Erythroblast (primary cell): ENCODE results near the gene CTRB1.
"Not testable (repeated sequence)": the region's sequence is repeated elsewhere in the genome, so short reads cannot be mapped to it uniquely, and the experiment has no call there.

Experiments
- DNase-seq, 2 experiments: peaks; one replicate each; lab custom pipeline; 2025; lab: John Stamatoyannopoulos, UW
- GATA1 ChIP-seq: IDR thresholded peaks from 2 replicates; pipeline ENCODE4 v1.6.1; 2011; ENCODE audit warnings: low read depth, mild to moderate bottlenecking, control low read depth, low read length, moderate library complexity
- POLR2A ChIP-seq: IDR thresholded peaks from 2 replicates; pipeline ENCODE4 v1.6.1; 2011; ENCODE audit warnings: mild to moderate bottlenecking, low read length

CTRB1 gene

GRCh38 chr16:75267631-75268264, 49.0 kb downstream of the CTRB1 start:
- no peak for DNase-seq
- TF ChIP-seq GATA1 (no peak), POLR2A (no peak)

DNA sequence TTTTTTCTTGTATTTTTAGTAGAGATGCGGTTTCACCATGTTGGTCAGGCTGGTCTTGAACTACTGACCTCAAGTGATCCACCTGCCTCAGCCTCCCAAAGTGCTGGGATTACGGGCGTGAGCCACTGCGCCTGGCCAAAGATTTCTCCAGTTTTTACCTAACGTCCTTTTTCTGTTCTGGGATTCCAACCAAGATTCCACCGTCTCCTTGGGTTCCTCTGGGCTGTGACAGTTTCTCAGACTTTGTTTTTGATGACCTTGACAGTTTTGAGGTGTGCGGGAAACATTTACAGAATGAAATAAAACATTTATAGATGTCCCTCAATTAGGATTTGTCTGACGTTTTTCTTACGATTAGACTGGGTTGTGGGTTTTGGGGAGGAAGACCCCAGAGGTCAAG, 50.6 kb downstream of the CTRB1 start:
- not testable (repeated sequence) for DNase-seq

GRCh38 chr16:75271441-75272096, 52.8 kb downstream of the CTRB1 start:
- TF ChIP-seq GATA1 (no peak), POLR2A (no peak)
- DNase-seq = no peak

GRCh38 chr16:75272097-75272551, 53.3 kb downstream of the CTRB1 start:
- no peak for DNase-seq
- no peak for TF ChIP-seq POLR2A
- no peak for TF ChIP-seq GATA1

DNA sequence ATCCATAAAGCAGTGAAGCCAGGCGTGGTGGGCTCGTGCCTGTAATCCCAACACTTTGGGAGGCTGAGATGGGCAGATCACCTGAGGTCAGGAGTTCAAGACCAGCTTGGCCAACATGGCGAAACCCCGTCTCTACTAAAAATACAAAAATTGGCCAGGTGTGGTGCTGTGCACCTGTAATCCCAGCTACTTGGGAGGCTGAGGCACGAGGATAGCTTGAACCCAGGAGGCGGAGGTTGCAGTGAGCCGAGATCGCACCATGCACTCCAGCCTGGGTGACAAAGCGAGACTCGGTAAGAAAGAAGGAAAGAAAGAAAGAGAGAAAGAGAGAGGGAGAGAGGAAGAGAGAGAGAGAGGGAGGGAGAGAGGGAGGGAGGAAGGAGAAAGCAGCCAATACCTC, 53.8 kb downstream of the CTRB1 start:
- DNase-seq = not testable (repeated sequence)

DNA sequence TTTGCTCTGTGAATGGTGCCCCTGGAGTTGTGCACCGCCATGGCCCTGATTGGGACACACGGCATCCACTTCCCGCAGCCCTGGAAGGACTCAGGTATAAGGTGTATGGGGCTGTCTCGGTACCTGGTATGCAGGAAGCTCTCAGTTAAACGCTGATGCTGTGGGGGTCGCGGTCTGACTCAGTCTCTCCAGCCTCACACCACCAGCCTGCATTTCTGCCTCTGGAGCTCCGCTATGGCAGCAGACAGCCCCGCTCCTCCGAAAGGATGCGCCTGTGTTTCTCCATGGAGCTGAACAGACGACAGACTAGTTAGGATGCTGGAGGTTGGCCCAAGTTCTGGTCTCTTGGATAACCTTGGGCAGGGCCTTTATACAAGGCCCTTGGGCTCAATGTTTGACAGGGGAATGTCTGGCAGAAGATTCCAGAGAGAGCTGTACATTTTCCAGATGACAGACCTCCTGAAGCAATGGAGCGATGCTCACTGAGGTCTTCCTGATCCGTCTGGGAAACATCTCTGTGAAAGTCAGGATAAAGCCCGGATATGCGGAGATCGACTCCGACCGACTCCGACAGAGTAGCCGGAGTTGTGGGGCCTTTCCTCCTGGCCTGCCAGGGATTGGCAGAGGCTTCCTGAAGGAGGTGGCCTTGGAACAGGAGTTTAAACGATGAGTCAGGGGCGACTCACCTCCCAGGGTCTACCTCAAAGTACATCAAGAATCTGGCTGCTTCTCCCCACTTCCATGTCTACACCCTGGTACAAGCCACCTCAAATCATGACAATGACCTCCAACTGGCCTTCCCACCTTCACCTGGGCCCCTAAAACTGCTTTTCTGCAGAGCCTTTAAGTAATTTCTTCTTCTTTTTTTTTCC, 54.5 kb downstream of the CTRB1 start:
- DNase-seq = peak in 1 of 2 experiments; percentile 12
- TF ChIP-seq GATA1 (no peak), POLR2A (no peak)
